ENCODE measurements around the gene PPFIBP2. TPM values are rescaled to one million over a fixed set of nuclear protein-coding genes. Genes with fewer than 3 reads are reported as not detected.

PPFIBP2 gene
- total RNA-seq, 1 experiment from 2014 or later = 5.7 TPM

- H3K4me1 ChIP-seq (ENCODE audit: control insufficient read depth in 1 of 2, insufficient read depth in 2 of 2, low read length in 2 of 2) = no peaks in the 10 kb centered on the region
- BruUV-seq (replicated peaks) = no TSS peak
- TF ChIP-seq FOSL1 (IDR thresholded peaks at IDR 0.05; ENCODE audit: low read depth) = no peak
- no peak for TF ChIP-seq SIN3A (IDR thresholded peaks at IDR 0.05; ENCODE audit: low read depth)
These were observed 27.6 kb upstream of the PPFIBP2 start for GRCh38 chr11:7486098-7486780.

DNA sequence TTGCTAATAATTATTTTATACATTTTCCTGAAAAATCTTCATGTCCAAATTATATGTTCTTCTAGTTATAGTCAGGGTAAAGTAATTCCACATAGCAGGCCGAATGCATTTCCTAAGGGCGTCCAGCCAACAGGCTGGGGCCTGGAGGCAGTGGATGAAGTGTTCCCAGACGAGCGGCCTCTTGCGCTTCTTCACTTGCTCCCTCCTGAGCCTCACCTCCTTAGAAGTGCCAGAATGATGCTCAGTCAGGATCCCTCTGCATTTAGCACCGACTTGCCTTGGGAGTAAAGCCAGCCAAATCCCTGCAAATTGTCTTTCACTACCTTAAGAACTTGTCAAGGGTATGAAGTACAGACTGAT is 27.0 kb upstream of the PPFIBP2 start:
- H3K9ac ChIP-seq (ENCODE audit: low read length) = no peak overlapping the region
- no peaks in the 10 kb centered on the region for H4K20me1 ChIP-seq (ENCODE audit: insufficient read depth)
- ChIA-PET CTCF (no interaction called here), POLR2A (no interaction called here), RAD21 (ENCODE audit: low non-redundant PET in 1 of 2, low total read pairs in 2 of 2, uncharacterized antibody in 2 of 2, unreplicated experiment in 2 of 2) (no interaction called here)
- H3K4me2 ChIP-seq (ENCODE audit: low read length) = no peak overlapping the region
- intact Hi-C loops (cut with micrococcal nuclease) = no loop called here
- H3K9me2 ChIP-seq (ENCODE audit: insufficient read depth) = no peaks in the 10 kb centered on the region
- H2AFZ ChIP-seq (ENCODE audit: low read depth, low read length, poor library complexity, severe bottlenecking) = no peak overlapping the region
- H3K36me3 ChIP-seq (ENCODE audit: control insufficient read depth in 1 of 2, insufficient read depth in 2 of 2, low read length in 2 of 2) = no peaks in the 10 kb centered on the region
- no peaks in the 10 kb centered on the region for H3K9me3 ChIP-seq (ENCODE audit: control insufficient read depth in 1 of 2, insufficient read depth in 1 of 2, low read depth in 1 of 2, low read length in 2 of 2)
- no peak for TF ChIP-seq CEBPB (IDR thresholded peaks at IDR 0.05; ENCODE audit: low read depth)
- TF ChIP-seq, protein P1, sequence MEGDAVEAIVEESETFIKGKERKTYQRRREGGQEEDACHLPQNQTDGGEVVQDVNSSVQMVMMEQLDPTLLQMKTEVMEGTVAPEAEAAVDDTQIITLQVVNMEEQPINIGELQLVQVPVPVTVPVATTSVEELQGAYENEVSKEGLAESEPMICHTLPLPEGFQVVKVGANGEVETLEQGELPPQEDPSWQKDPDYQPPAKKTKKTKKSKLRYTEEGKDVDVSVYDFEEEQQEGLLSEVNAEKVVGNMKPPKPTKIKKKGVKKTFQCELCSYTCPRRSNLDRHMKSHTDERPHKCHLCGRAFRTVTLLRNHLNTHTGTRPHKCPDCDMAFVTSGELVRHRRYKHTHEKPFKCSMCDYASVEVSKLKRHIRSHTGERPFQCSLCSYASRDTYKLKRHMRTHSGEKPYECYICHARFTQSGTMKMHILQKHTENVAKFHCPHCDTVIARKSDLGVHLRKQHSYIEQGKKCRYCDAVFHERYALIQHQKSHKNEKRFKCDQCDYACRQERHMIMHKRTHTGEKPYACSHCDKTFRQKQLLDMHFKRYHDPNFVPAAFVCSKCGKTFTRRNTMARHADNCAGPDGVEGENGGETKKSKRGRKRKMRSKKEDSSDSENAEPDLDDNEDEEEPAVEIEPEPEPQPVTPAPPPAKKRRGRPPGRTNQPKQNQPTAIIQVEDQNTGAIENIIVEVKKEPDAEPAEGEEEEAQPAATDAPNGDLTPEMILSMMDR (IDR thresholded peaks at IDR 0.05 in 2 of 3, conservative IDR thresholded peaks at IDR 0.05 in 1 of 3; ENCODE audit: borderline replicate concordance in 1 of 3, insufficient read depth in 1 of 3, low read depth in 2 of 3, low read length in 2 of 3) = no peak
- TF ChIP-seq YY1 (IDR thresholded peaks at IDR 0.05; ENCODE audit: extremely low read depth, insufficient replicate concordance, low read depth, low read length) = no peak
- TF ChIP-seq POLR2AphosphoS5 (IDR thresholded peaks at IDR 0.05; ENCODE audit: low read depth, low read length) = no peak
- no peak for TF ChIP-seq CBX3 (IDR thresholded peaks at IDR 0.05; ENCODE audit: low read depth)
- no peak for TF ChIP-seq JUND (IDR thresholded peaks at IDR 0.05)
- TF ChIP-seq, protein P2, sequence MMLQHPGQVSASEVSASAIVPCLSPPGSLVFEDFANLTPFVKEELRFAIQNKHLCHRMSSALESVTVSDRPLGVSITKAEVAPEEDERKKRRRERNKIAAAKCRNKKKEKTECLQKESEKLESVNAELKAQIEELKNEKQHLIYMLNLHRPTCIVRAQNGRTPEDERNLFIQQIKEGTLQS (IDR thresholded peaks at IDR 0.05) = no peak
- no peak for TF ChIP-seq RAD21 (IDR thresholded peaks at IDR 0.05; ENCODE audit: low read depth)
- TF ChIP-seq EZH2 (IDR thresholded peaks at IDR 0.05) = no peak
- no peak for TF ChIP-seq ZFX (IDR thresholded peaks at IDR 0.05)
- ATAC-seq (no peak), DNase-seq (ENCODE audit: low read depth, low spot score) (no peak)
- no peak overlapping the region for H3K4me3 ChIP-seq (replicated peaks in 1 of 2; ENCODE audit: low read depth in 1 of 2, low read length in 2 of 2)
- no peaks in the 10 kb centered on the region for H3K79me2 ChIP-seq (ENCODE audit: insufficient read depth, low read length)
- no peaks in the 10 kb centered on the region for H3K4me1 ChIP-seq (ENCODE audit: control insufficient read depth in 1 of 2, insufficient read depth in 2 of 2, low read length in 2 of 2)
- peaks cover 40% of the 10 kb centered on the region for H3K27me3 ChIP-seq (ENCODE audit: insufficient read depth, low read length)
- H3K27ac ChIP-seq (ENCODE audit: low read depth, low read length) = no peak overlapping the region
- BruUV-seq (replicated peaks) = no TSS peak

More at GRCh38 chr11:7486098-7486780, 27.6 kb upstream of the PPFIBP2 start:
- Histone ChIP-seq H3K36me3 (ENCODE audit: control insufficient read depth in 1 of 2, insufficient read depth in 2 of 2, low read length in 2 of 2) (no peaks in the 10 kb centered on the region), H3K9me3 (ENCODE audit: control insufficient read depth in 1 of 2, insufficient read depth in 1 of 2, low read depth in 1 of 2, low read length in 2 of 2) (no peaks in the 10 kb centered on the region), H3K4me2 (ENCODE audit: low read length) (no peak overlapping the region), H3K79me2 (ENCODE audit: insufficient read depth, low read length) (no peaks in the 10 kb centered on the region), H3K27me3 (ENCODE audit: insufficient read depth, low read length) (peaks cover 34% of the 10 kb centered on the region), H3K27ac (ENCODE audit: low read depth, low read length) (no peak overlapping the region), H3K9ac (ENCODE audit: low read length) (no peak overlapping the region), H2AFZ (ENCODE audit: low read depth, low read length, poor library complexity, severe bottlenecking) (no peak overlapping the region), H3K9me2 (ENCODE audit: insufficient read depth) (no peaks in the 10 kb centered on the region), H3K4me3 (replicated peaks in 1 of 2; ENCODE audit: low read depth in 1 of 2, low read length in 2 of 2) (no peak overlapping the region), H4K20me1 (ENCODE audit: insufficient read depth) (no peaks in the 10 kb centered on the region)
- ChIA-PET CTCF (no interaction called here), RAD21 (ENCODE audit: low non-redundant PET in 1 of 2, low total read pairs in 2 of 2, uncharacterized antibody in 2 of 2, unreplicated experiment in 2 of 2) (no interaction called here), POLR2A (no interaction called here)
- no peak for ATAC-seq
- DNase-seq (ENCODE audit: low read depth, low spot score) = no peak
- intact Hi-C loops (cut with micrococcal nuclease) = no loop called here

Measured in HCT116 (cell line).